ENCODE results near the gene RAI1. TPM values are rescaled to one million over a fixed set of nuclear protein-coding genes. Genes with fewer than 3 reads are reported as not detected.
"Not testable (repeated sequence)": the region's sequence is repeated elsewhere in the genome, so short reads cannot be mapped to it uniquely, and the experiment has no call there.

The RAI1 gene
- total RNA-seq, 1 donor, result 16.0 TPM

DNA sequence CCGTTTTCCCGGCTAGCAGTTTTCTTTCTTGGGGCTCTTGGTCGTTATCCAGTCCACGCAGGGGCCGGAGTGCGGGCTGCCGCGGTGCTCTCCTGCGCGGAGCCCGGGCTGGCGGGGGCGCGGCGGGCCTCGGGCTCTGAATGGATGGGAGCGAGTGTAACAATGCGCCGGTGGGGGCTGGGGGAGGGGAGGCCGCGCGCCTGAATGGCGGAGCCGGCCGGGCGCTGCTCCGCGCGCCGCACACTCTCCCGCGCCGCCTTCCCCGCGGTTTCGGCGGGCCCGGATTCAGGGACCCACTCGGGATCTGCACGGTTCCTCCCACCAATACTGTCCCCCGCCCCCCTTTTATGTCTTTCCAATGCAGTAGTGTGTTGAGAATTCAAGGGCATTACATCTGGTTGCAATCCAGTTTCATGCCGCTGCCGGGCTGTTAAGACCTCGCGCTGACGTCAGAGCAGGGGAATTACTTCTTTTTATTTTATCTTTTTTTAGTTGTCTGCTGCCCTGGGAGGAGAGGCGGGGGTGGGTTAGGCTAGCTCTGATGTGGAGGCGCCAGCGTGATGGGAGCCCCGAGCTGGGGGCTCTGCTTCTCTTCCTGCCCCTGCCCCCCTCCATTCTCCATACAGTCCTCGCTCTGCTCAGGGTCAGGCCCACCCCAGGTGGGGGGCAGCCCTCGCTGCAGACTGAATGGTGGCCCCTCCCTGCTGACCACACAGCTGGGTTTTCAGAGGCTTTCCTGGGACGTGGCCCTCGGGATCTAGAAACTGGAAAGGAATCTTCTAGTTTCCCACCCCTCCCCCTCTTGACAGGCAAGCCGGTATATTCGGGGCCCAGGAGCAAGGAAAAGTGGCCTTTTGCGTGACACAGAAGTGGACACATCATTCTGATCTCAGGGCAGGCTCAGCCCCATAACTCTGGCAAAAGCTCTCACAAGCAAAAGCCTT is 1.8 kb downstream of the RAI1 start:
- DNase-seq (ENCODE audit: low read depth), result peak; percentile 95
- H3K4me3 ChIP-seq (ENCODE audit: low read depth, low read length), result peak overlapping the region; percentile 72
- TF ChIP-seq, protein P1, sequence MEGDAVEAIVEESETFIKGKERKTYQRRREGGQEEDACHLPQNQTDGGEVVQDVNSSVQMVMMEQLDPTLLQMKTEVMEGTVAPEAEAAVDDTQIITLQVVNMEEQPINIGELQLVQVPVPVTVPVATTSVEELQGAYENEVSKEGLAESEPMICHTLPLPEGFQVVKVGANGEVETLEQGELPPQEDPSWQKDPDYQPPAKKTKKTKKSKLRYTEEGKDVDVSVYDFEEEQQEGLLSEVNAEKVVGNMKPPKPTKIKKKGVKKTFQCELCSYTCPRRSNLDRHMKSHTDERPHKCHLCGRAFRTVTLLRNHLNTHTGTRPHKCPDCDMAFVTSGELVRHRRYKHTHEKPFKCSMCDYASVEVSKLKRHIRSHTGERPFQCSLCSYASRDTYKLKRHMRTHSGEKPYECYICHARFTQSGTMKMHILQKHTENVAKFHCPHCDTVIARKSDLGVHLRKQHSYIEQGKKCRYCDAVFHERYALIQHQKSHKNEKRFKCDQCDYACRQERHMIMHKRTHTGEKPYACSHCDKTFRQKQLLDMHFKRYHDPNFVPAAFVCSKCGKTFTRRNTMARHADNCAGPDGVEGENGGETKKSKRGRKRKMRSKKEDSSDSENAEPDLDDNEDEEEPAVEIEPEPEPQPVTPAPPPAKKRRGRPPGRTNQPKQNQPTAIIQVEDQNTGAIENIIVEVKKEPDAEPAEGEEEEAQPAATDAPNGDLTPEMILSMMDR (IDR thresholded peaks at IDR 0.05; ENCODE audit: insufficient read depth, low read depth, low read length), result no peak

DNA sequence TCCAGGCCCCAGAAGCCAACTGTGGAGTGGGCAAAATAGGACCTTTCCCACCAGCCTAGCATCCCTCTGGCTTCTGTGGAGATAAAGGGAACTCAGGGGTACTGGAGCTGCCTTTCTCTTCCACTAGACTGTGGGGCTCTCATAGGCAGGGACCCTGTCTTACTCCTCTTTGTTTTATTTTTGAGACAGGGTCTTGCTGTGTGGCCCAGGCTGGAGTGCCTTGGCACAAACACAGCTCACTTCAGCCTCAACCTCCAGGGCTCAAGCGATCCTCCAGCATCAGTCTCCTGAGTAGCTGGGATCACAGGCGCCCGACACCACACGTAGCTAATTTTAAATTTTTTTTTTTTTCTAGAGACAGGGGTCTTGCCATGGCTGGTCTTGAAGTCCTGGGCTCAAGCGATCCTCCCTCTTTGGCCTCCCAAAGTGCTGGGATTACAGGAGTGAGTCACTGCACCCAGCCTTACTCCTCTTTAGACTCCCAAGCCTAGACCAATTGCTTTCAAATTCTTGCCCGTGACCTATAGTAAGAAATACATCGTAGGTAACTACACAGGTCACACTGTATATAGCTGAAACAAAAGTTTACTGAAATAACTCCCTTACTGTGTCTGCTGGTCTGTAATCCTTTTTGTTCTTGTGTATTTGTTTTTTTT is 2.6 kb downstream of the RAI1 start:
- DNase-seq (ENCODE audit: low read depth), result peak; percentile 47
- TF ChIP-seq, protein P1 (IDR thresholded peaks at IDR 0.05; ENCODE audit: insufficient read depth, low read depth, low read length), result no peak

DNA sequence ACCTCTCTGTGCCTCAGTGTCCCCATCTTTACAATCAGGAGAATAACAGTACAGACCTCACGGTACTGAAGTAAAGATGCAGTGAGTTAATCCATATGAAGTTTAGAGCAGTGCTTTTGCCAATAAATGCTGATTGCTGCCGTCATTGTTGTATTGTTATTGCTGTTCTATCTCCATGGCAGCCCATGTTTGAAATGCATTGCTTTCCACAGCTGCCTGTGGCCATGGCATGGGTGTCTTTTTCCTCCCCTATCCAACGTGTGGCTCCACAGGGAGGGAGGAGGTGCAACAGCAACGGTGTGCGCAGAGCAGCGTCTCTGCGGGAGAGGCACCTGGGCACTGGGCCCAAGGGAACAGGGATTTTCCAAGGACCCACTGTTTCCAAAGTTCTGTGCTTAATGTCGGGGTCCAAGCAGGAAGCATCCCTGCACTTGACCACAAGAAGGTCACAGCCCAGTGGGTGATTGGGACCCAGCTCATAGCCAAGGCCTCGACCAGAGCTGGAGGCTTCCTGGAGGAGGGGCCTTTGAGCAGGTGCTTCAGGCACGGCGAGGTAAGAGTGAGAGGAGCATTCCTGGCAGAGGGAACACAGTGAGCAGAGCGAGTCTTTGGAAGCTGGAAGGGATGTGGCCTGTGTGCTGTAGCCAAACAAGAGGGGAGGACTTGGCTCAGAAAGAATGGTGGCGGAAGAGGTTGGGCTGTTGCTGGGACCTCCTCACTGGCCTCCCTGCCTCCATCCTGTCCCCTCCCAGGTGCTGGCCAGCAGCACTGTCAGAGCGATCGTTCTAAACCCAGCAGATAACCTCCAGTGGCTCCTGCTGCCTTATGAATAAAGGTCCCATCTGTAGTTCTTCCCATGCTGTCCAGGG is 3.9 kb downstream of the RAI1 start:
- no peak overlapping the region for H3K4me3 ChIP-seq (ENCODE audit: low read depth, low read length)
- DNase-seq (ENCODE audit: low read depth), result peak; percentile 49
- TF ChIP-seq, protein P1 (IDR thresholded peaks at IDR 0.05; ENCODE audit: insufficient read depth, low read depth, low read length), result no peak

More for the DNA sequence above, 2.6 kb downstream of the RAI1 start:
- H3K4me3 ChIP-seq (ENCODE audit: low read depth, low read length), result peak overlapping the region; percentile 72

DNA sequence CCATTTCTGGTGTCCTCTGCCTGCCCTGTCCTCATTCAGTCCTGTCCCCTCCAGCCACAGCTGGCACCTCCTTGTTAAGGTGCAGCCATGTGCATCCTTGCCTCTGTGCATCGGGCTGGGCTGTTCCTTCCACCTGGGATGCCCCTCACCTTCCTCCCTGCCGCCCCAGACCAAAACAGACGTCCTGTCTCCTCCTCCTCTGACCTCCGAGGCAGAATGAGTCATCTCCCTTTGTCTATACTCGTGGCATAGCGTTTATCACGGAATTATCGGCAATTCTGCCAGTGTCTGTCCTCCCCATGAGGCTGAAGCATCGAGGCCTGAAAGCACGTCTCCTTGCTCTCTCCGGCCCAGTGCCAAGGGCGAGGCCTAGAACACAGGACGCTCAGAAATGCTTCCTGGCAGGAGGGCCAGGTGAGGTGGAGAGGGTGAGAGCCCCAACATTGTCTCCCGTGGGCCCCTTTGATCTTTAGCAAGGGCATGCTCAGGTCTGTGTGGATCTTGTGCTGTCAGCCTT is 4.6 kb downstream of the RAI1 start:
- H3K4me3 ChIP-seq (ENCODE audit: low read depth, low read length), result peak overlapping the region; percentile 16
- TF ChIP-seq, protein P1 (IDR thresholded peaks at IDR 0.05; ENCODE audit: insufficient read depth, low read depth, low read length), result no peak
- DNase-seq (ENCODE audit: low read depth), result peak; percentile 90

DNA sequence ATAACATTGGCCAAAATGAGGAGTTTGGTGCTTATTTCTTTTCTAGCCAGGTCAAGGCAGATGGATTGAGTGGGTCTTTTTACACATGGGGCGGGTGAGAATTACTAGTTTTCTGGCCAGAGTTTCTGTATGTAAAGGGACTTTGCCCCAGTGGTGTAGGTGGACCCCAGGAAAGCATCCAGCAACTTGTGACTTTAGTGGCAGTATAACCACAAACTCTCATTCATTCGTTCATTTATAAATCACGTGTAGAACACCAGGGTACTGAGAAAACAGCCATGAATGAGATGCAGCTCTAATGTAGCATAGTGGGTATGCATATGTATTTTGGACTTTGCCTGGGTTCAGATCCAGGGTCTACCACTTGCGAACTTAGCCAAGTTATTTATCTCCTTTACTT is 8.1 kb downstream of the RAI1 start:
- no peak for DNase-seq (ENCODE audit: low read depth)
- TF ChIP-seq, protein P1 (IDR thresholded peaks at IDR 0.05; ENCODE audit: insufficient read depth, low read depth, low read length), result no peak
- no peak overlapping the region for H3K4me3 ChIP-seq (ENCODE audit: low read depth, low read length)

DNA sequence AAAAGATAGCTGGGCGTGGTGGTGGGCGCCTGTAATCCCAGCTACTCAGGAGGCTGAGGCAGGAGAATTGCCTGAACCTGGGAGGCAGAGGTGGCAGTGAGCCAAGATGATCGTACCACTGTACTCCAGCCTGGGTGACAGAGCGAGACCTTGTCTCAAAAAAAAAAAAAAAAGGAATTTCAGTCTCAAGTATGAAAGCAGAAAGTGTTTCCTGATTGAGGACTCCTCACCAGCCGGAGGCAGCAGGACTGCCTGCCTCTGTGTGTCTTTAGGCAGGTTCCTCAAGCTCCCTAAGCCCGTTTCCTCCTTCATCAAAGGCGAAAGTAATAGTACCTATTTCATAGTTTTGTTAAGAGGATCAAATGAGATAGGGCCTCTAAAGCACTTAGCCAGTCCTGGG is 9.0 kb downstream of the RAI1 start:
- DNase-seq (ENCODE audit: low read depth); H3K4me3 ChIP-seq (ENCODE audit: low read depth, low read length): not testable (repeated sequence)

All from fibroblast of villous mesenchyme (primary cell).